ENCODE results near the gene WASF1. TPM values are rescaled to one million over a fixed set of nuclear protein-coding genes. Genes with fewer than 3 reads are reported as not detected.

The WASF1 gene
- total RNA-seq (8.5 and 13.2 TPM in 2 replicates), polyA plus RNA-seq (28.2 and 37.7 TPM in 2 replicates), polyA minus RNA-seq (ENCODE audit: low replicate concordance) (11.6 and 20.0 TPM in 2 replicates)
- polyA plus RNA-seq (2012), result 13.9 and 19.0 TPM in 2 replicates

DNA sequence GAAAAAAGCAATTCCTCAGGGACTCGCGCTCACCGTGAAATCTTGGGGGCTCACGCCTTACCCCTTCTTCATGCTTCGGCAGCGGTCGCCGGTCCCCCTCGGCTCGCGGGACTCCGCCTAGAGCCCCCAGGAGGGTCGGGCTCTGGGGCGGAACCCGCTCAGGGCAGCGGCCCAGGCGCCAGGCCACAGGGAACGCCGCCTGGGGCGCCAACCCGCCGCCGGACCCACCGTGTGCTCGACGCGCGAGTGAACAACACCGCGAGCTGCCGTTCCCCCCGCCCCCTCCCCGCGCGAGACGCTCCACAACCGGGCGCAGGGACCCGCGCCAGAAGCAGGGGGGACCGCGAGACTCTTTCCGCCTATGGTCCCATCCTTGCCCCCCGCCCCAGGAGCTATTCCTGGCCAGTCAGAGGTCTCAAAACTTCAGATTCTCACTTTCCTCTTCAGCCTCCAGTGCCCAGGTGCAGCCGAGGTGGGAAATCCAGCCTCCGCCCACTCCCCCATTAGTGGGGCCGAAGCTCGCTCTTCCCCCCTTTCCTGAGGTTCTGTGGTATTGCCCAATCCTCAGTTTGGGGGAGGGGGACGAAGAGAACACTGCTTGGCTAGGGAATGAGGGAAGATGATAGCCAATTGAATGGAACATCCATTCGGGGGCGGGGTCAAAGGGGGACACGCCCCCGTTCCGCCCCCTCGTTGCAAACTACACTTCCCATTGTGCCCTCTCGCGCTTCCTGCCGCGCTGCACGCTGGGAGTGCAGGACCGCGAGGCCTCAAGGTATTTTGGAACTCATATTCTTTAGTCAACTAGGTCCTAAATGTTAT lies at the start of gene WASF1:
Gene WASF1, minus strand, starts transcription at position 265 of the 822 bp plus-strand sequence. CDS start 52,069 bp downstream, outside the sequence.
- Histone ChIP-seq H3K4me2 (ENCODE audit: extremely low read depth, insufficient read depth, low read length) (peak within 1 kb of the TSS; percentile 91), H3K4me3 (replicated peaks in 1 of 4; ENCODE audit: control extremely low read depth in 1 of 4, insufficient read depth in 1 of 4, low read depth in 3 of 4, low read length in 4 of 4) (peak within 1 kb of the TSS; percentile 88 to 97 (median 92)), H3K79me2 (ENCODE audit: control insufficient read depth, insufficient read depth, low read length) (peaks cover 58% of the 10 kb centered on the region), H3K36me3 (ENCODE audit: control insufficient read depth, insufficient read depth, low read length) (no peaks in the 10 kb centered on the region), H4K20me1 (ENCODE audit: control insufficient read depth, extremely low read depth, insufficient read depth, low read length) (peaks cover 2% of the 10 kb centered on the region), H3K4me1 (ENCODE audit: control insufficient read depth, extremely low read depth, insufficient read depth, low read length) (peaks cover 9% of the 10 kb centered on the region), H3K27ac (ENCODE audit: insufficient read depth, low read length) (peak within 1 kb of the TSS; percentile 97), H3K9ac (ENCODE audit: insufficient read depth, low read length) (peak within 1 kb of the TSS; percentile 94), H3K9me3 (ENCODE audit: control insufficient read depth, insufficient read depth, low read depth, low read length) (no peaks in the 10 kb centered on the region), H2AFZ (ENCODE audit: low read length) (peak within 1 kb of the TSS; percentile 93), H3K27me3 (ENCODE audit: control insufficient read depth, insufficient read depth, low read length) (no peaks in the 10 kb centered on the region)
- DNase-seq (ENCODE audit: low read depth in 2 of 2), result peak; percentile 98
- TF ChIP-seq, protein P1, sequence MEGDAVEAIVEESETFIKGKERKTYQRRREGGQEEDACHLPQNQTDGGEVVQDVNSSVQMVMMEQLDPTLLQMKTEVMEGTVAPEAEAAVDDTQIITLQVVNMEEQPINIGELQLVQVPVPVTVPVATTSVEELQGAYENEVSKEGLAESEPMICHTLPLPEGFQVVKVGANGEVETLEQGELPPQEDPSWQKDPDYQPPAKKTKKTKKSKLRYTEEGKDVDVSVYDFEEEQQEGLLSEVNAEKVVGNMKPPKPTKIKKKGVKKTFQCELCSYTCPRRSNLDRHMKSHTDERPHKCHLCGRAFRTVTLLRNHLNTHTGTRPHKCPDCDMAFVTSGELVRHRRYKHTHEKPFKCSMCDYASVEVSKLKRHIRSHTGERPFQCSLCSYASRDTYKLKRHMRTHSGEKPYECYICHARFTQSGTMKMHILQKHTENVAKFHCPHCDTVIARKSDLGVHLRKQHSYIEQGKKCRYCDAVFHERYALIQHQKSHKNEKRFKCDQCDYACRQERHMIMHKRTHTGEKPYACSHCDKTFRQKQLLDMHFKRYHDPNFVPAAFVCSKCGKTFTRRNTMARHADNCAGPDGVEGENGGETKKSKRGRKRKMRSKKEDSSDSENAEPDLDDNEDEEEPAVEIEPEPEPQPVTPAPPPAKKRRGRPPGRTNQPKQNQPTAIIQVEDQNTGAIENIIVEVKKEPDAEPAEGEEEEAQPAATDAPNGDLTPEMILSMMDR (conservative IDR thresholded peaks at IDR 0.05 in 1 of 2, IDR thresholded peaks at IDR 0.05 in 1 of 2; ENCODE audit: low read depth in 1 of 2, low read length in 2 of 2), result no peak
- no peak for TF ChIP-seq EZH2 (IDR thresholded peaks at IDR 0.05; ENCODE audit: low read length, missing control alignments)

DNA sequence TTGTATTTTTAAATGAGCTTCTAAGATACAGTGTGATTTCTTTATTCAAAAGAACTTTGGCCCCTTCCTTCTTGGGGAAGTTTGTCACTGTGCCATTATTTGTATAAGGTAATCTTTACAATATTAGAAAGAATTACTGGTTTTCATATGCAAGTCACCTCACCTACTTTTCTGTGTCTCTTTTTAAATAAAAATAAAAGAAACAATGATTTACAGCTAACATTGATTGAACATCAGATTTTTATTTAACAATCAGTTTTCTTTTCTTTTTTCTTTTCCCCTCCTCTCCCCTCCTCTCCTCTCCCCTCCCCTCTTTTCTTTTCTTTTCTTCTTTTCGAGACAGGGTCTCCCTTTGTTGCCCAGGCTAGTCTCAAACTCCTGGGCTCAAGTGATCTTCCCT lies 46.8 kb upstream of the WASF1 start:
- Histone ChIP-seq H3K9ac (ENCODE audit: insufficient read depth, low read length) (no peak overlapping the region), H3K4me2 (ENCODE audit: extremely low read depth, insufficient read depth, low read length) (no peak overlapping the region), H3K9me3 (ENCODE audit: control insufficient read depth, insufficient read depth, low read depth, low read length) (no peaks in the 10 kb centered on the region), H3K36me3 (ENCODE audit: control insufficient read depth, insufficient read depth, low read length) (no peaks in the 10 kb centered on the region), H3K27ac (ENCODE audit: insufficient read depth, low read length) (no peak overlapping the region), H3K4me3 (replicated peaks in 1 of 4; ENCODE audit: control extremely low read depth in 1 of 4, insufficient read depth in 1 of 4, low read depth in 3 of 4, low read length in 4 of 4) (no peak overlapping the region), H4K20me1 (ENCODE audit: control insufficient read depth, extremely low read depth, insufficient read depth, low read length) (no peaks in the 10 kb centered on the region), H3K27me3 (ENCODE audit: control insufficient read depth, insufficient read depth, low read length) (no peaks in the 10 kb centered on the region), H2AFZ (ENCODE audit: low read length) (no peak overlapping the region), H3K79me2 (ENCODE audit: control insufficient read depth, insufficient read depth, low read length) (no peaks in the 10 kb centered on the region), H3K4me1 (ENCODE audit: control insufficient read depth, extremely low read depth, insufficient read depth, low read length) (no peaks in the 10 kb centered on the region)
- DNase-seq (ENCODE audit: low read depth in 2 of 2), result no peak
- TF ChIP-seq EZH2 (IDR thresholded peaks at IDR 0.05; ENCODE audit: low read length, missing control alignments), result no peak
- TF ChIP-seq, protein P1 (conservative IDR thresholded peaks at IDR 0.05 in 1 of 2, IDR thresholded peaks at IDR 0.05 in 1 of 2; ENCODE audit: low read depth in 1 of 2, low read length in 2 of 2), result no peak

DNA sequence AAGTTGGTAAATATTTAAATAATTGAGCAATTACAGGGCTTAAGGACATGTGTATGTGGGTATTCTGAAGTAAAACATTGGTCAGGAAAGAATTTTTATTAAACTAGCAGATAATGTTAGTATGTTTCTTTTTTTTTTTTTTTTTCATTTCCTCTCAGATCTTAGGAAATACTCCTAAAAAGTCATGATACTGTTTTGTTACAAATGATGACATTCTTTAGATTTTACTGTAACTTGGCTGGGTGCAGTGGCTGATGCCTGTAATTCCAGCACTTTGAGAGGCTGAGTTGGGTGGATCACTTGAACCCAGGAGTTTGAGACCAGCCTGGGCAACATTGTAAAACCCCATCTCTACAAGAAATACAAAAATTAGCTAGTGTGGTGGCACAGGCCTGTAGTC lies 42.3 kb upstream of the WASF1 start:
- Histone ChIP-seq H3K9ac (ENCODE audit: insufficient read depth, low read length) (no peak overlapping the region), H3K27ac (ENCODE audit: insufficient read depth, low read length) (no peak overlapping the region), H3K4me3 (replicated peaks in 1 of 4; ENCODE audit: control extremely low read depth in 1 of 4, insufficient read depth in 1 of 4, low read depth in 3 of 4, low read length in 4 of 4) (no peak overlapping the region), H3K36me3 (ENCODE audit: control insufficient read depth, insufficient read depth, low read length) (no peaks in the 10 kb centered on the region), H3K9me3 (ENCODE audit: control insufficient read depth, insufficient read depth, low read depth, low read length) (no peaks in the 10 kb centered on the region), H2AFZ (ENCODE audit: low read length) (no peak overlapping the region), H4K20me1 (ENCODE audit: control insufficient read depth, extremely low read depth, insufficient read depth, low read length) (no peaks in the 10 kb centered on the region), H3K4me1 (ENCODE audit: control insufficient read depth, extremely low read depth, insufficient read depth, low read length) (peaks cover 2% of the 10 kb centered on the region), H3K4me2 (ENCODE audit: extremely low read depth, insufficient read depth, low read length) (no peak overlapping the region), H3K79me2 (ENCODE audit: control insufficient read depth, insufficient read depth, low read length) (no peaks in the 10 kb centered on the region), H3K27me3 (ENCODE audit: control insufficient read depth, insufficient read depth, low read length) (no peaks in the 10 kb centered on the region)
- peak in 1 of 2 donors; percentile 19 for DNase-seq (ENCODE audit: low read depth in 2 of 2)
- TF ChIP-seq, protein P1 (conservative IDR thresholded peaks at IDR 0.05 in 1 of 2, IDR thresholded peaks at IDR 0.05 in 1 of 2; ENCODE audit: low read depth in 1 of 2, low read length in 2 of 2), result no peak
- TF ChIP-seq EZH2 (IDR thresholded peaks at IDR 0.05; ENCODE audit: low read length, missing control alignments), result no peak
